Measurements from ENCODE around the gene MYBPC2. TPM values are rescaled to one million over a fixed set of nuclear protein-coding genes. Genes with fewer than 3 reads are reported as not detected.

The MYBPC2 gene
- polyA plus RNA-seq, 1 experiment = not detected

GRCh38 chr19:50494186-50495019, 61.7 kb downstream of the MYBPC2 start:
- ChIA-PET POLR2A (no interaction called here), CTCF (no interaction called here)

GRCh38 chr19:50495020-50495531, 62.4 kb downstream of the MYBPC2 start:
- no peak for DNase-seq (ENCODE audit: low read depth)
- H3K4me3 ChIP-seq (ENCODE audit: low read depth, low read length) = no peak overlapping the region
- TF ChIP-seq CTCF (IDR thresholded peaks at IDR 0.05; ENCODE audit: insufficient read depth, low read depth, low read length) = no peak
- H3K27me3 ChIP-seq (ENCODE audit: control insufficient read depth, insufficient read depth, low read length) = peaks cover 15% of the 10 kb centered on the region
- CTCF ChIA-PET = no interaction called here
- POLR2A ChIA-PET = no interaction called here
- H3K36me3 ChIP-seq (ENCODE audit: control insufficient read depth, insufficient read depth, low read length) = no peaks in the 10 kb centered on the region

More at GRCh38 chr19:50494186-50495019, 61.7 kb downstream of the MYBPC2 start:
- Histone ChIP-seq H3K4me3 (ENCODE audit: low read depth, low read length) (no peak overlapping the region), H3K27me3 (ENCODE audit: control insufficient read depth, insufficient read depth, low read length) (peaks cover 15% of the 10 kb centered on the region), H3K36me3 (ENCODE audit: control insufficient read depth, insufficient read depth, low read length) (no peaks in the 10 kb centered on the region)
- DNase-seq (ENCODE audit: low read depth) = no peak
- no peak for TF ChIP-seq CTCF (IDR thresholded peaks at IDR 0.05; ENCODE audit: insufficient read depth, low read depth, low read length)

- no peak for TF ChIP-seq CTCF (IDR thresholded peaks at IDR 0.05; ENCODE audit: insufficient read depth, low read depth, low read length)
- ChIA-PET CTCF (interaction anchor here (0.9 kb wide), 1 partner anchor 42 kb away, joined by 3 read pairs; no protein-coding TSS in a partner anchor), POLR2A (no interaction called here)
- H3K36me3 ChIP-seq (ENCODE audit: control insufficient read depth, insufficient read depth, low read length) = no peaks in the 10 kb centered on the region
- no peak overlapping the region for H3K4me3 ChIP-seq (ENCODE audit: low read depth, low read length)
- H3K27me3 ChIP-seq (ENCODE audit: control insufficient read depth, insufficient read depth, low read length) = peaks cover 13% of the 10 kb centered on the region
- DNase-seq (ENCODE audit: low read depth) = no peak
Measured at GRCh38 chr19:50496189-50497021, 63.7 kb downstream of the MYBPC2 start.

GRCh38 chr19:50497022-50497405, 64.3 kb downstream of the MYBPC2 start:
- no peak for DNase-seq (ENCODE audit: low read depth)
- TF ChIP-seq CTCF (IDR thresholded peaks at IDR 0.05; ENCODE audit: insufficient read depth, low read depth, low read length) = no peak
- CTCF ChIA-PET = interaction anchor here (0.9 kb wide), 1 partner anchor 41 kb away, joined by 3 read pairs; no protein-coding TSS in a partner anchor
- H3K27me3 ChIP-seq (ENCODE audit: control insufficient read depth, insufficient read depth, low read length) = peaks cover 8% of the 10 kb centered on the region
- H3K36me3 ChIP-seq (ENCODE audit: control insufficient read depth, insufficient read depth, low read length) = no peaks in the 10 kb centered on the region
- POLR2A ChIA-PET = no interaction called here
- no peak overlapping the region for H3K4me3 ChIP-seq (ENCODE audit: low read depth, low read length)
